ENCODE results near the gene TCF20. TPM values are rescaled to one million over a fixed set of nuclear protein-coding genes. Genes with fewer than 3 reads are reported as not detected.

The TCF20 gene
- total RNA-seq, 4 donors from 2014 or later = 14.4 to 51.7 (median 27.3) TPM

DNA sequence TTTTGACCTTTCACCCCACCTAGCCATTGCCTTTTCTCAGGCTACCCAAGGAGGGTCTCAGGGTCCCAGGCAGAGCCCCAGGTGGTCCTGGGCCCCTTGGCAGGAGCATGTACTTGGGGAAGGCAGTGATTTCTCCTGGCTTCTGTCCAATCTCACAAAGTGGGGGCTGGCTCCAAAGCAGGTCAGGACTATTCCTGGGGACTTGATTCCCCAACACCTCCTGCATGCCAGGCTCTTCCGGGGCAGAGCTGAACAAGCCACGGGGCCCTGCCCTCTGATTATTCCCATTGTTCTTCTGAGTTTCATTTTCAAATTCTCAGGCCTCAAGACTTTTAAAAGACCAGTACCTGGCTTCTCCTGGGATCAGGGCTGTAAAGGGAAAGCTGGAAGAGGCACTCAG is 1.5 kb upstream of the TCF20 start:
- Histone ChIP-seq H3K27me3 (no peaks in the 10 kb centered on the region), H3K4me3 (no peak overlapping the region)
- no peak for TF ChIP-seq POLR2A (IDR thresholded peaks at IDR 0.05)
- TF ChIP-seq, protein P1, sequence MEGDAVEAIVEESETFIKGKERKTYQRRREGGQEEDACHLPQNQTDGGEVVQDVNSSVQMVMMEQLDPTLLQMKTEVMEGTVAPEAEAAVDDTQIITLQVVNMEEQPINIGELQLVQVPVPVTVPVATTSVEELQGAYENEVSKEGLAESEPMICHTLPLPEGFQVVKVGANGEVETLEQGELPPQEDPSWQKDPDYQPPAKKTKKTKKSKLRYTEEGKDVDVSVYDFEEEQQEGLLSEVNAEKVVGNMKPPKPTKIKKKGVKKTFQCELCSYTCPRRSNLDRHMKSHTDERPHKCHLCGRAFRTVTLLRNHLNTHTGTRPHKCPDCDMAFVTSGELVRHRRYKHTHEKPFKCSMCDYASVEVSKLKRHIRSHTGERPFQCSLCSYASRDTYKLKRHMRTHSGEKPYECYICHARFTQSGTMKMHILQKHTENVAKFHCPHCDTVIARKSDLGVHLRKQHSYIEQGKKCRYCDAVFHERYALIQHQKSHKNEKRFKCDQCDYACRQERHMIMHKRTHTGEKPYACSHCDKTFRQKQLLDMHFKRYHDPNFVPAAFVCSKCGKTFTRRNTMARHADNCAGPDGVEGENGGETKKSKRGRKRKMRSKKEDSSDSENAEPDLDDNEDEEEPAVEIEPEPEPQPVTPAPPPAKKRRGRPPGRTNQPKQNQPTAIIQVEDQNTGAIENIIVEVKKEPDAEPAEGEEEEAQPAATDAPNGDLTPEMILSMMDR (IDR thresholded peaks at IDR 0.05) = no peak

DNA sequence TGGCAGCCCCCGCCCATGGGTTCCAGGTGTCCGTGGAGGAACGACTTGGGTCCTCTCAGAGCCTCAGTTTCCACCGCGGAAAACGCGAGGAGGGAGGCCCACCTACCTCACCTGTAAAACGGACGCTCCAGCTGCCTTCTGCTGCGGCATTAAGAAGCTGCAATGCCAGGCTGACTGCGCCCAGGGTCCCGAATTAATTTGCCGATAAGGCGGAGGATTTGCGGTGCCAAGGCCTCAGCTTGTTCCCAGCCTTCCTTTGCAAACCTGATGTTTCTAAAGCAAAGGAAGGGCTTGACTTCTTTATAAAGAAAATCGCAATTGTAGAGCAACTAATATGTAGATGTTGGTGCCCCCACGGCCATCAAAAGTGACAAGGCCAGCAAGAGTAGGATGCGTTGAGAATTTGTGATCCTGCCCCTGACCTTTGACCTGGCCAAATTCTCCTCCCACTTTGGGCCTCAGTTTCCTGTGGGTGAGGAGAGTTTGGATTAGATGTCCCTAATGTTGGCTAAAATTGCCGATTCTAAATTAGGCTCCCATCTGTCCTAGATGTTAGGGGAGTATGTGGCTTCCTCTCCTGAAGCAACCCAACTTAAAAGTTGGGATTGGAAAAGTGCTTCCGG is 849 bp upstream of the TCF20 start:
- intact Hi-C loops (cut with DNase I; ENCODE audit: low total_unique reads) = no loop called here
- no peak for TF ChIP-seq POLR2A (IDR thresholded peaks at IDR 0.05)
- TF ChIP-seq, protein P1 (IDR thresholded peaks at IDR 0.05) = no peak
- H3K4me3 ChIP-seq = peak overlapping the region in 1 of 2 donors; percentile 81

More for the DNA sequence above, 1.5 kb upstream of the TCF20 start:
- H3K36me3 ChIP-seq = no peaks in the 10 kb centered on the region
- H3K27ac ChIP-seq = no peak overlapping the region
- intact Hi-C loops (cut with DNase I; ENCODE audit: low total_unique reads) = no loop called here
- H3K9me3 ChIP-seq = no peaks in the 10 kb centered on the region
- no peaks in the 10 kb centered on the region for H3K4me1 ChIP-seq
- no peak for DNase-seq

DNA sequence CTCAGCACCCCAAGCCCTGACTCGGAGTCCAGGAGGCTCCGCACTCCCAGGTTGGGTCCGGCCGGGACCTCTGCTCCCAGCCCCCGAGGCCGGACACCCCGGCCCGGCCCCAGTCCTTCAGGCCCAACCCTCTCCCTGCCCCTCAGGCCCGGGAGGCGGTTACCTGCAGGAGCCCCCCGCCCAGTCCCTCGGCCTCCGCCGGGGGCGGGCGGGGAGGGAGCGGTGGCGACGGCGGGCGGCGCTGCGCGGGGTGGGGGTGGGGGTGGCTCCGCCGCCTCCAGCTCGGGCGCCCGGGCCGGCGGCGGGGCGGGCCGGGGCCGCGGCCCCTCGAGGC is 310 bp downstream of the TCF20 start:
- intact Hi-C loops (cut with DNase I; ENCODE audit: low total_unique reads) = no loop called here
- Histone ChIP-seq H3K27me3 (no peaks in the 10 kb centered on the region), H3K27ac (peak overlapping the region; percentile 79 to 84), H3K36me3 (no peaks in the 10 kb centered on the region), H3K9me3 (no peaks in the 10 kb centered on the region), H3K4me1 (no peaks in the 10 kb centered on the region), H3K4me3 (peak overlapping the region; percentile 81 to 89)
- TF ChIP-seq, protein P1 (IDR thresholded peaks at IDR 0.05) = no peak
- TF ChIP-seq POLR2A (IDR thresholded peaks at IDR 0.05) = no peak
- DNase-seq = no peak

More for the DNA sequence above, 849 bp upstream of the TCF20 start:
- Histone ChIP-seq H3K36me3 (no peaks in the 10 kb centered on the region), H3K9me3 (no peaks in the 10 kb centered on the region), H3K27me3 (no peaks in the 10 kb centered on the region), H3K4me1 (no peaks in the 10 kb centered on the region), H3K27ac (peak overlapping the region in 1 of 2 donors; percentile 84)
- peak in 1 of 2 donors; percentile 32 for DNase-seq

DNA sequence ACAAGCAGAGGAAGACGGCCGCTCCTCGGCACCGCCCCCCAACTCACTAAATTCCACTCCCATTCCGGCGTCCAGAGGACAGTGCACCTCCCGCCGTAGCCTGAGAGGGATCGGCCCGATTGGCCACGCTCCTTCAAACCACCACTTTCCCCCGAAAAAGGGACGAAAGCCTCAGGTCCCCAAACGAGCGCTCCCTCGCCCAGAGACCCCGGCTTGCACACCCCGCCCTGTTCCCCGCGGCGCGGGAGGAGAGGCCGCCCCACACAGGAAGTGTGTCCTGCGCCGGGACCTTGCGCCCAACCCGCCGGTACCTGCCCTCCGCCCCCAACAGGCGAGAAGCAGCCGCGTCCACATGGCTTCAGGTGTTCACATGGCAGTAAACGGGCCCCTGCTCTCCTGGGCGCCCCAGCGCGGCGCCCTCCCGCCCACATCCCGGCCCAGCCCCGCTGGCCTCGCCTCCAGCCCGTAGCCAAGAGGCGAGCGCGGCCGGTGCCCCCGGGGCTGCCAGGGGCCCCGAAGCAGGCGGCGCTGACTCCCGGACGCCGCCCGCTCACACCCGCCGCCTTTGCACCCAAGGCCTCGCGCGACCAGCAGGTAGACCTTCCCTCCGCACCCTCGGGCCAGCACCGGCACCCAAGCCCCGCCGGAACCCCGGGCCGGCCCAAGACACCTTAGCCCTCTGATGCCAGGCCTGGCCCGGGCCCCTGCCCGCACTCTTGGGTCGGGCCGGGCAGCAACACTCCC is 849 bp downstream of the TCF20 start:
- Histone ChIP-seq H3K36me3 (no peaks in the 10 kb centered on the region), H3K4me3 (peak overlapping the region; percentile 81 to 89), H3K27me3 (no peaks in the 10 kb centered on the region), H3K4me1 (no peaks in the 10 kb centered on the region), H3K27ac (peak overlapping the region; percentile 79 to 84), H3K9me3 (no peaks in the 10 kb centered on the region)
- intact Hi-C loops (cut with DNase I; ENCODE audit: low total_unique reads) = no loop called here
- peak; percentile 29 to 40 for DNase-seq
- TF ChIP-seq, protein P1 (IDR thresholded peaks at IDR 0.05) = no peak
- TF ChIP-seq POLR2A (IDR thresholded peaks at IDR 0.05) = no peak

DNA sequence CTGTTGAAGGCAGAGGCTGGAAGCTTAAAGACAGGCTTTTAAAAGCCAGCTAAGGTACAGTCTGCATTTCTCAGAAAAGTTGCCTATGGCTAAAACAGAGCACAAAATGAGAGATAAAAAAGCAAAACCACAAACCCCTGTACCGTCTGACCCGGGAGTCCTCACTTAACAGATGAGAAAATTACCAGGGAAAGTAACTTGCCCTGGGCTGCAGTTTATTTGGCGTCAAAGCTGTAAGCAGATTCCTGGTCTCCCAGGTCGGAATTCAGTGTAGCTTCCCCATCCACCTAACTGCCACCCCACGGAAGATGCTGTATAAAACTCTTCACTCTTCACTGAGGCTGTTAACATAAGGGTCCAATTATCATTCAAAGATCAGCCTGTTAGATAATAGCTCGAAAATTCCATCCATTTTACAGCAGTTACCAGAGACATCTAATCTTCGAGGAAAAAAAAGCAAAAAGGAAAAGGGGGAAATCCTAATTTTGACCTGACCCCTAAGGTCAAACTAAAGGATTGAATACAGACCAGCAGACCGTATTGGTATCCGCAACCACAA is 1.5 kb downstream of the TCF20 start:
- no peaks in the 10 kb centered on the region for H3K4me1 ChIP-seq
- H3K27ac ChIP-seq = peak overlapping the region; percentile 79 to 84
- no peaks in the 10 kb centered on the region for H3K27me3 ChIP-seq
- intact Hi-C loops (cut with DNase I; ENCODE audit: low total_unique reads) = no loop called here
- DNase-seq = no peak
- TF ChIP-seq, protein P1 (IDR thresholded peaks at IDR 0.05) = no peak
- TF ChIP-seq POLR2A (IDR thresholded peaks at IDR 0.05) = no peak
- H3K4me3 ChIP-seq = peak overlapping the region; percentile 81 to 89
- no peaks in the 10 kb centered on the region for H3K36me3 ChIP-seq
- H3K9me3 ChIP-seq = no peaks in the 10 kb centered on the region

Measured in uterus (tissue), 4 donors.